ENCODE results near the gene SOX6. TPM values are rescaled to one million over a fixed set of nuclear protein-coding genes. Genes with fewer than 3 reads are reported as not detected.

Gene SOX6
- total RNA-seq, 1 experiment from 2014 or later: 5.1 TPM

DNA sequence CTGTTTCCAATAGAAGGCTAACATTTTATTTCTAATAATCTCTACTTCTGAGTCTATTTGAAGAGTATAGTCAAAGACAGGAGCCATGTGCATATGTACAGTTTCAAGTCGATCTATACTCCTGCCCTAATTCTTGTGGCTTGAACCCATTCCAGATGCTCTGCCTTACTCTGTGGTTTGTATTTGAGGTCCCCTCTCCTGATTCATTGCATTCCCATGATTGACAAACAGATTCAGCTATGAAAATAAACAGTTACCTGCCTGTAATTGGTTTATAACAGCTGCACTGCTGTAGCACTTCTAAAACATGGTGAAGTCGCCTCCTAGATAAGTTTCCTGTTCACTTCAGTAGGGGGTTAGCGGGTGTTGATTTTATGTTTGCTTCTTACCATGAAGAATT is 138.7 kb downstream of the SOX6 start:
- intact Hi-C loops (cut with micrococcal nuclease; ENCODE audit: unreplicated experiment): no loop called here
- TF ChIP-seq EZH2 (IDR thresholded peaks at IDR 0.05; ENCODE audit: low read depth): no peak
- TF ChIP-seq, protein P1, sequence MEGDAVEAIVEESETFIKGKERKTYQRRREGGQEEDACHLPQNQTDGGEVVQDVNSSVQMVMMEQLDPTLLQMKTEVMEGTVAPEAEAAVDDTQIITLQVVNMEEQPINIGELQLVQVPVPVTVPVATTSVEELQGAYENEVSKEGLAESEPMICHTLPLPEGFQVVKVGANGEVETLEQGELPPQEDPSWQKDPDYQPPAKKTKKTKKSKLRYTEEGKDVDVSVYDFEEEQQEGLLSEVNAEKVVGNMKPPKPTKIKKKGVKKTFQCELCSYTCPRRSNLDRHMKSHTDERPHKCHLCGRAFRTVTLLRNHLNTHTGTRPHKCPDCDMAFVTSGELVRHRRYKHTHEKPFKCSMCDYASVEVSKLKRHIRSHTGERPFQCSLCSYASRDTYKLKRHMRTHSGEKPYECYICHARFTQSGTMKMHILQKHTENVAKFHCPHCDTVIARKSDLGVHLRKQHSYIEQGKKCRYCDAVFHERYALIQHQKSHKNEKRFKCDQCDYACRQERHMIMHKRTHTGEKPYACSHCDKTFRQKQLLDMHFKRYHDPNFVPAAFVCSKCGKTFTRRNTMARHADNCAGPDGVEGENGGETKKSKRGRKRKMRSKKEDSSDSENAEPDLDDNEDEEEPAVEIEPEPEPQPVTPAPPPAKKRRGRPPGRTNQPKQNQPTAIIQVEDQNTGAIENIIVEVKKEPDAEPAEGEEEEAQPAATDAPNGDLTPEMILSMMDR (conservative IDR thresholded peaks at IDR 0.05): no peak
- Histone ChIP-seq H3K27me3 (ENCODE audit: insufficient read depth, low read depth) (no peaks in the 10 kb centered on the region), H3K4me1 (replicated peaks; ENCODE audit: insufficient read depth) (no peaks in the 10 kb centered on the region), H2AFZ (no peak overlapping the region), H3K36me3 (ENCODE audit: low read depth) (no peaks in the 10 kb centered on the region), H3F3A (ENCODE audit: insufficient read depth, low read depth) (no peaks in the 10 kb centered on the region), H3K4me2 (no peak overlapping the region), H3K79me2 (ENCODE audit: low read depth) (no peaks in the 10 kb centered on the region), H3K27ac (no peak overlapping the region), H4K20me1 (ENCODE audit: insufficient read depth) (no peaks in the 10 kb centered on the region), H3K9me2 (ENCODE audit: insufficient read depth) (no peaks in the 10 kb centered on the region), H3K9me3 (ENCODE audit: insufficient read depth, low read depth) (no peaks in the 10 kb centered on the region), H3K4me3 (no peak overlapping the region)
- no peak for DNase-seq
- BruUV-seq (replicated peaks): no TSS peak
- ChIA-PET CTCF (no interaction called here), POLR2A (ENCODE audit: unreplicated experiment) (no interaction called here)

DNA sequence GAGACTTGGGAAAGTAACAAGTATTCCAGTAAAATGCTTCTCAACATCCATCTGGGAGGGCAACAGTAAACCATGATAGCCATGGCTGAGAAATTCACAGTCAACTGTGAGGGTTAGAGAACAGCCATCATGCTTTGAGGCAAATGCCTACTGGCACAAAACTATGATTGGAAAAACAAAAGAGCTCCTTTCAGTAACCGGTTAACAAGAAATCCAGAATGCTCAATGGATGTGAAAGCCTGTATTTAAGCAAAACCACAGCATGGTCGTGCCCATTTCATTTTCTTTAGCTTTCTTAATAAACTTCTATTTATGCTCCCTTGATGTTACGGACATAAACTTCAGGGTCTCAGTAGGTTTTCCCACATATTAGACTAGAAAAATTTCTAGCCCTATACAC is 139.5 kb downstream of the SOX6 start:
- H3F3A ChIP-seq (ENCODE audit: insufficient read depth, low read depth): no peaks in the 10 kb centered on the region
- intact Hi-C loops (cut with micrococcal nuclease; ENCODE audit: unreplicated experiment): no loop called here
- no peaks in the 10 kb centered on the region for H3K9me3 ChIP-seq (ENCODE audit: insufficient read depth, low read depth)
- no peaks in the 10 kb centered on the region for H3K9me2 ChIP-seq (ENCODE audit: insufficient read depth)
- DNase-seq: no peak
- H2AFZ ChIP-seq: no peak overlapping the region
- H4K20me1 ChIP-seq (ENCODE audit: insufficient read depth): no peaks in the 10 kb centered on the region
- H3K27ac ChIP-seq: no peak overlapping the region
- ChIA-PET CTCF (no interaction called here), POLR2A (ENCODE audit: unreplicated experiment) (no interaction called here)
- H3K27me3 ChIP-seq (ENCODE audit: insufficient read depth, low read depth): no peaks in the 10 kb centered on the region
- no peak for TF ChIP-seq EZH2 (IDR thresholded peaks at IDR 0.05; ENCODE audit: low read depth)
- TF ChIP-seq, protein P1 (conservative IDR thresholded peaks at IDR 0.05): no peak
- no peaks in the 10 kb centered on the region for H3K79me2 ChIP-seq (ENCODE audit: low read depth)
- no peaks in the 10 kb centered on the region for H3K4me1 ChIP-seq (replicated peaks; ENCODE audit: insufficient read depth)
- no peak overlapping the region for H3K4me2 ChIP-seq
- BruUV-seq (replicated peaks): no TSS peak
- H3K36me3 ChIP-seq (ENCODE audit: low read depth): no peaks in the 10 kb centered on the region
- H3K4me3 ChIP-seq: no peak overlapping the region

DNA sequence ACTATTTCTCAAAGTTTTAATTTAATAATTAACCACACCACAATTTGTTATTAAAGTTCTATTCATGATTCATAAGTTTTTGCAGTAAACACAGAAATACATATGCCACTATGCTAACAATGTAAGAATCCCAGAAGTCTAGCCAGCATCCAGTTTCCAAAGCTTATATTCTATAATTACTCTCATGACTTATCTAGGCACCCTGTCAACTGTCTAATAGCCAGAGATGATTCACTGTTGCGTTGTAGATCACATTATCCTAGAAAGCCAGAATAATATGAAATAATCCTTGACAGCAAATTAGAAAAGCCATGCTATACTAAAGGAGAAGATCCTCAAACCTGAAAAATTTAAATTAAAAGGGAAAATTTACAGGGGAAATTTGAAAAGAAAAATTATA is 141.0 kb downstream of the SOX6 start:
- H3K27me3 ChIP-seq (ENCODE audit: insufficient read depth, low read depth): no peaks in the 10 kb centered on the region
- BruUV-seq (replicated peaks): no TSS peak
- no peaks in the 10 kb centered on the region for H3K9me2 ChIP-seq (ENCODE audit: insufficient read depth)
- H3K36me3 ChIP-seq (ENCODE audit: low read depth): no peaks in the 10 kb centered on the region
- no peak overlapping the region for H3K4me3 ChIP-seq
- H4K20me1 ChIP-seq (ENCODE audit: insufficient read depth): no peaks in the 10 kb centered on the region
- H2AFZ ChIP-seq: no peak overlapping the region
- ChIA-PET POLR2A (ENCODE audit: unreplicated experiment) (no interaction called here), CTCF (no interaction called here)
- DNase-seq: no peak
- TF ChIP-seq EZH2 (IDR thresholded peaks at IDR 0.05; ENCODE audit: low read depth): no peak
- TF ChIP-seq, protein P1 (conservative IDR thresholded peaks at IDR 0.05): no peak
- H3F3A ChIP-seq (ENCODE audit: insufficient read depth, low read depth): no peaks in the 10 kb centered on the region
- no peaks in the 10 kb centered on the region for H3K79me2 ChIP-seq (ENCODE audit: low read depth)
- no peak overlapping the region for H3K4me2 ChIP-seq
- H3K9me3 ChIP-seq (ENCODE audit: insufficient read depth, low read depth): no peaks in the 10 kb centered on the region
- H3K27ac ChIP-seq: no peak overlapping the region
- H3K4me1 ChIP-seq (replicated peaks; ENCODE audit: insufficient read depth): no peaks in the 10 kb centered on the region
- intact Hi-C loops (cut with micrococcal nuclease; ENCODE audit: unreplicated experiment): no loop called here
